HL-60/S4 (cell line): ENCODE data around the gene DNTT.

ENCODE experiments used
- in situ Hi-C: fragments of 300-500 bp; cut with MboI; formaldehyde crosslinking; loops from 2 replicates; pipeline ENCODE4 v1.14.3; 2022; ENCODE audit warnings: low sequenced_read_pairs

DNTT gene

DNA sequence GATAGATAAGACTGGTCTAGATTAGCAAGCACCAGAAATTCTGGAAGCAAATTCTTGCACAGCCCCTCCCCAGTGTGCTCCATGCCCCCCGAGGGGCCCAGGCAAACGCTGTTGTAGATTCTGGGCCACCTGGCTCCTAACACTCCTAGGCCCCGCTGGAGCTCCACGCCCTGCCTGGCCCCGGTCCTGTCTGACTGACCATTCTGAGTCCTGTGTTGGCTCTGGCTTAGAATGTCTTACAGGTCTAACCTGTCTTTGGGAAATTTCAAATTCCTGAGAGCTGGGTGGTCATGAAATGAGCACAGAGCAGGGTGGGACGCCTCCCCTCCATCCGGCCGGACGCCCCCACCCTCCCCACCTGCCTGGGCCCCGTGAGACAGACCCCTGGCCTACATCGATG is 67.1 kb downstream of the DNTT start:
- in situ Hi-C loops: no loop called here

DNA sequence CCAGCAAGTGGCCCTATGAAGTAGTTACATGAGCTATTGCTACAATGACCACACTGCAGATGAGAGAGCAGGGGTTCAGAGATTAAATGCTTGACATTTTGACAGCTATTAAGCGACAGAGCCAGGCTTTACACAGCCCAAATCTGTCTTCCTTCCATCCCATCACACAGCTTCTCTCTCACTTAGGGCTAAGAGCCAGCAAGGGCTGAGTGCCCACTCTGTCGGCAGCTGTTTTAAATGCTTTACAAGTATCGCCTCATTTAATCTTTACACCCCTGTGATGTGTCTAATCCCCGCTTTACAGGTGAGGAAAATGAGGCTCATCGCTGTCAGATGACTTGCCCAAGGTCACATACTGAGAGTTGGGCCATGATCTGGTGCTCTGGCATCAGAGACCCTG is 69.8 kb downstream of the DNTT start:
- in situ Hi-C loops: no loop called here

DNA sequence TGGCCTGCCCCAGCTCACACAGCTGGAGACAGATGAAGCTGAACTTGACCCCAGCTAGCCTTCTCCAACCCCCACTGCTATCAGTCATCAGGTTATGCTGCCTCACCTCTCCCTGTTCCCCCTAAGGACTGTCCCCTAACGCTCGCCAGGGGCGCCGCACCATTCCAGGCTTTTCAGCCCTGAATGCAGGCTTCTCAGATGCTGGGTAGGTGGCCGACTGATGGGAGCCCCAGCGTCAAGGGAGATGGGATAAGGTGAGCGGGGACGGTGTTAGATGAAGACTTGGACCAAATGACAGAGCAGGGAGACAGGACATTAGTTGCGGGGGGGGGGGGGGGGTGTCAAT is 70.4 kb downstream of the DNTT start:
- in situ Hi-C loops: no loop called here

DNA sequence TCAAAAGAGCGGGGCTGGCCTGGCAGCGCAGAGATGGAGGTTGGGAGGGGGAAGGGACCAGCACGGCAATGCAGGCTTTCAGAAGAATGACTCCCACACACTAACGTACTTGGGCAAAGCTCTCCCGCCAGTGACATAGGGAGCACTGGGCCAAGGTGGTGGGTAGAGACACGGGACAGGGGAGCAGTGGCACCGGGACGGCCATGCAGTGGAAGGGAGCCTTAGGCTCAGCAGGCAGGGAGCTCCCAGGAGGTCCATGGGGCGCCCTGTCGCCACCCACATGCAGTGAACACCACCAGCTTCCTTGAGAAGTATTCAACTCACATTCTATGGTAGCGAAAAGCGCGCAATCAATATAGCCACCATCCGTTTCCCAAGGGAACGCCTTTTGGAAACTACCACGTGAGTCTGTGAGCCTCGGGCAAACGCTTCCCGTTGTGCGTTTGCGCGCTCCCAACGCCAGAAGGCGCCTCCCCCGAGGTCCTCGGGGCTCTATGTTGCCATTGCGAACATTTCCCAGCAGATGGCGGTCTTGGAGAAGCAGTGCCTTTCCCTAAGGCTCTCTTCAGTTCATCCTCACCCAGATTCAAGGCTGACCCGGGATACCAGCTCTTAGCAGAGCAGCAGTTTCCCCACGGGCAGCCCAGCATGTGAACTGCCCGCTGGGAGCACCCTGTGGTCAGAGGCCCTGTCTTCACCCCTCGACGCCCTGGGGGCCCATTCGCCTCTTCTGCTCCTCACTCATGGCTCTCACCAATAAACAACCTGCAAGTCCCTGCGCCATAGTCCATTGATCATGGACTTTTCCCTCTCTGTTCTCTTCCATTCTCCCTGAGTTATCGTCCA is 71.0 kb downstream of the DNTT start:
- in situ Hi-C loops: loop anchor here (25.0 kb wide), 1 partner anchor 387 kb away; no protein-coding TSS in a partner anchor

DNA sequence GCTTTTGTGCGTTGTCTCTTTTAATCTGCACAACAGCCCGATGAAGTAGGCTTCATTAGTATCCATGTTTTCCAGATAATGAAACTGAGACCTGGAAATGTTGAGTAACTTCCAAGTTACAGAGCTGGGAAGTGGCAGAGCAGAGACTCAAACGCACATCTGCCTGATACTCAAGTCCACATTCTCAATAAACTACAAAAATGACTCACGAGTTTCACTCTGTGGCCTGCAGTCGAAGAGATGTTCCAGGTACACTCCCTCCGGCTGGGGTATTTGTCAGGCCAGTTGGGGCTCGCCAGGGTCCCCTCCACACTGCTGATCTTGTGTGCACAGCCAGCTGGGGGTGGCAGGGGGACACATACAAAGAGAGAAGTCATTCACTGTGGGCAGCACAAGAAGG is 72.2 kb downstream of the DNTT start:
- in situ Hi-C loops: loop anchor here (25.0 kb wide), 1 partner anchor 386 kb away; no protein-coding TSS in a partner anchor

DNA sequence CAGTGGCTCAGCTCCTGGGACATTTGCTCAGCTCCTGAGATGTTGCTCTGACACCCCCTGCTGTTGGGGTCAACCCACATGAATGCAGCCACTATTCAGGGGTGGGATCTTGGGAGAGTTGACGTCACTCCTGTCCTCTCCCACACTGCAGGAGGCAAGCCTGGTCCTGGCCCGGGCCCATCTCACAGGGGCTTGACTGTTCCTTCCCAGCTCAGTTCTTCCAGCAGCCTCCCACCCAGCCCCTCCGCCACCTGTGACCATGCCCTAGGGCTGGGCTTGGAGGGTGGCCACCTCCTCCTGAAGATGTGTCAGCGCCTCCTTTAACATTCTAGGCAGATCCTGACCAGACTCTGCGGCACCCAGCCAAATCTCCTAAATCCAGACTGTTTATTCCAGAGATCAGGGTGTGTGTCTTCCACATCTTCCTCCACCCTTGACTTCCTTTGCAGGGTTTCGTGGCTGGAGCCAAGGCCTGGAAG is 73.6 kb downstream of the DNTT start:
- in situ Hi-C loops: loop anchor here (25.0 kb wide), 1 partner anchor 384 kb away; no protein-coding TSS in a partner anchor

DNA sequence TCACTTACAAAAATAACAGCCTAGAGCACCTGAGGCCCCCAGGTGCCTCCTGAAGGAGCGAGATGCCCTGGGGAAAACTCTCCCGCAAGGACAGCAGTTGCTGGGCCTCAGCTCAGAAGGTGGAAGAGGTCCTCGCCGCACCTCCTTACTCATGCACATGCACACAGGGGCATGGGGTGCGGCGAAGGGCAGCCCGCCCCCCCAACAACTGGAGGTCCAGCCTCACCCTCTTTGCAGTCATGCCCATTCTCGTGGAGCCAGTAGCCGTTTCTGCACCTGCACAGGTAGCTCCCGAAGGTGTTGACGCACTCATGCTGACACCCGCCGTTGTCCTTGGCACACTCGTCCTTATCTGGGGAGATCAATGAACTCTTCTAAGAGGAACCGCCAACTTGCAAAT is 74.5 kb downstream of the DNTT start:
- in situ Hi-C loops: loop anchor here (25.0 kb wide), 1 partner anchor 384 kb away; no protein-coding TSS in a partner anchor

DNA sequence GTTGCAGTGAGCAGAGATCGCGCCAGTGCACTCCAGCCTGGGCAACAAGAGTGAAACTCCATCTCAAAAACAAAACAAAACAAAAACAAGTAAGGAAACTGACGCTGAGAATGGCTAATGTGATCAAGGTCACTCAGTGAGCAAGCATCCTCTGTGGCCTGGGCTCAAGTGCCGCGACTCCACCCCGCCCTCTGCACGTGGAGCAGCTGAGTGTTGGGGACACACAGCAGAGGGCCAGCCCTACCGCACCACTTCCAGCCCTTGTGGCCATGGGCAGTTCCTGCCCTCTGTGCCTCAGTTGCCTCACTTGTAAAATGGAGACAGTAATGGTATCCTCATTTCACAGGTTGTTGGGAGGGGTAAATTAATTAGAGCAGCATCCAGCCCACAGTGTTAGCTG is 75.5 kb downstream of the DNTT start:
- in situ Hi-C loops: loop anchor here (25.0 kb wide), 1 partner anchor 383 kb away; no protein-coding TSS in a partner anchor

DNA sequence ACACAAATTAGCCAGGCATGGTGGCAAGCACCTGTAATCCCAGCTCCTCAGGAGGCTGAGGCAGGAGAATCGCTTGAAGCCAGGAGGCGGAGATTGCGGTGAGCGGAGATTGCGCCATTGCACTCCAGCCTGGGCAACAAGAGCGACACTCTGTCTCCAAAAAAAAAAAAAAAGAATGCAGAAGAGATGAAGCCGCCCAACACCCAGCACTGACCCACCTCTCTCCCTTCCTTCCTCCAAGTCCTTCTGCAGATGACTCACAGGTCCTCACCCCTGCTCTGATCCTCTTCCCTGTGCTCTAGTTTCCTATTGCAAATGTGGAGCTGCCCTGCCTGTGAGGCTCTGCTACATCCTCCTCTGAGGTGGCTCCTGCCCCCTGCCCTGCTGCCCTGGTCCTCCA is 76.6 kb downstream of the DNTT start:
- in situ Hi-C loops: loop anchor here (25.0 kb wide), 1 partner anchor 381 kb away; no protein-coding TSS in a partner anchor

DNA sequence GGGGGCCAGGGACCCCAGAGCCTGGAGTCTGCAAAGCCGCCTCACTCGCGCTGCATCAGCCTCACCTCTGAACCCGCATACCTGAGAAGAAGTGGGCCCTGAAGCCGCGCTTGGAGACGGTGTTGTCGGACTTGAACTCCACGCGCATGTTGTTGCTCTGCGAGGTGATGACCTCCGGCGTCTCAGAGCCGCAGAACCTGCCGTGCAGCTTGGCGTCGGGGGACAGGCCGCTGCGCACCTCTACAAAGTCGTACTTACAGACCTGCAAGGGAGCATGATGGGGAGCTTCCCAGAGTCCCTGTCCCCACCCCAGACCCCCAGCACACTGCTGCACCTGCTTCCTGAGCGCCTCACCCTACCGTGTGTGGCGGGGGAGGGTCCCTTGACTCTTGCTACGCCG is 80.3 kb downstream of the DNTT start:
- in situ Hi-C loops: loop anchor here (25.0 kb wide), 1 partner anchor 378 kb away; no protein-coding TSS in a partner anchor

DNA sequence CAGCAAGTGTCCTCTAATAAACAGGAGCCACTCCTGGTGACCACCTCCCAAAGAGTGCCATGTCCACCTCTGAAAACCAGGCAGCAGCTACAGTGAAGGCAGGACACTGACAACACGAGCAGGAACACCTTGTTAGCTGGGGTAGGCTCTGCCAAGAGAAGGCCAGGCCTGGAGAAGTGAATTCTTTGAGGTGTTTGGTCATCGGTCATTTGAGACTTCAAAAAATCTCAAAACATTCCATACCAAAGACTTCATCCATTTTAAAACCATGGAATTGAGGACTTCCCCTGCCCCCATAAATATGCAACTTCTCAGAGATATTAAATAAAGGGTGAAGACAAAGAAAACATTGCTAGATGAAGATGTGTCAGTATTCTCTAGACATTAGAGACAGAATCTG is 82.9 kb downstream of the DNTT start:
- in situ Hi-C loops: loop anchor here (25.0 kb wide), 1 partner anchor 375 kb away; no protein-coding TSS in a partner anchor

DNA sequence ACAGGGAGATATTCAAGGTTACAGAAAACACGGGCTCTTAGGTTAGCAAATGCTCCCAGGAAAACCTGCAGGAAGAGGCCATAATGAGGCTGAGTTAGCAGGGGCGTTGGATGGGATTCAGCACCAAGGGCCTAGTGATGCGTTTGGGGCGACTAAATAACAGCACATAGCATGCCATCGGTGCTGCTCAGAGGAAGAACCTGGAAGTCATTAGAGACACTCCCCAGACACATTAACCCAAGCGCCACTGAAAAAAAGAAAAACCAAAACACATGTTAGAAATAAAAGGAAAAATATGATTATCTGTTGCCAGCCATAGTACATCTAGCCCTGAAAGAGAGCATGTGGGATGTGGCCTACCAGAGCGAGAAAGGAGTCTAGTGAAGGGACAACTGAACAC is 83.4 kb downstream of the DNTT start:
- in situ Hi-C loops: loop anchor here (25.0 kb wide), 1 partner anchor 375 kb away; no protein-coding TSS in a partner anchor
